GM21786 (cell line): ENCODE data around the gene ZNF283.
"Not testable (repeated sequence)": the region's sequence is repeated elsewhere in the genome, so short reads cannot be mapped to it uniquely, and the experiment has no call there.

Experiments used
- ATAC-seq: cut with Tn5 transposase; IDR thresholded peaks from one replicate; pipeline ENCODE4 v1.9.1; 2021; ENCODE audit not compliant: unreplicated experiment

The ZNF283 gene

DNA sequence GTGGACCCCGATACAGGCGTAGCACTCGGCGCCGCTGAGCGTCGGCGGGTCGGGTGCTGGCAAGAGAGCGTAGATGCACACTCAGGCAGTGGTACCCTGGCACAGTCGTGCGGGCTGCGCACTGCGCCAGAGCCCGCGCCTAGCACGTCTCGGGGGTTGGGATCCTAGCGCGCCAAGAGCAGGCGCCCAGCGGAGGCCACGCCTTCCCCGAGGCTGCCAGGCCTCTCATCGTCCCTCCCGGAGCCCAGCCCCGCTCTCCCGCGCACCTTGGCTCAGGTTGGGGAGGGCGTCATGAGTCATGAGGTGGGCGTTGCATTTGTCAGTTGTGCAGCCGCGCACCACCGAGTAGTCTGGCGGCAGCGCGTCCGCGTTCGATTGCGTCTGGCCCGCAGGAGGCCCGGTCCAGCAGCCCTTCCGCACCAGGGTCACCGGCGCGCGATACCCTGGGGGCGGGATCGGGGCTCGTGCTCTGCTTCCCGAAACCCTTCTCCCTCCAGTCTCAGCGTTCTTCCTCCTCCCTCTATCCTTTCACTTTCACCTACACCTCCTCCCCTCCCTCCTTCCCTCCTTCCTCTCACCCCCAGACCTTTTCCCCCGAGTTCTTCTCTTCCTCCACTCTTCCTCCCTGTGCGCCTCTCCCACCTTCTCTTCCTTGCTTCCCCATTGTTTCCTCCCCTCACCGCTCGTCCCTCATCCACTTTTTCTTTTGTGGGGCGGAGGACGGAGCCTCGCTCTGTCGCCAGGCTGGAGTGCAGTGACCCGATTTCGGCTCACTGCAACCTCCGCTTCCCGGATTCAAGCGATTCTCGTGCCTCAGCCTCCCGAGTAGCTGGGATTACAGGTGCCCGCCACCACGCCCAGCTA lies 28.3 kb upstream of the ZNF283 start:
- ATAC-seq, result no peak

DNA sequence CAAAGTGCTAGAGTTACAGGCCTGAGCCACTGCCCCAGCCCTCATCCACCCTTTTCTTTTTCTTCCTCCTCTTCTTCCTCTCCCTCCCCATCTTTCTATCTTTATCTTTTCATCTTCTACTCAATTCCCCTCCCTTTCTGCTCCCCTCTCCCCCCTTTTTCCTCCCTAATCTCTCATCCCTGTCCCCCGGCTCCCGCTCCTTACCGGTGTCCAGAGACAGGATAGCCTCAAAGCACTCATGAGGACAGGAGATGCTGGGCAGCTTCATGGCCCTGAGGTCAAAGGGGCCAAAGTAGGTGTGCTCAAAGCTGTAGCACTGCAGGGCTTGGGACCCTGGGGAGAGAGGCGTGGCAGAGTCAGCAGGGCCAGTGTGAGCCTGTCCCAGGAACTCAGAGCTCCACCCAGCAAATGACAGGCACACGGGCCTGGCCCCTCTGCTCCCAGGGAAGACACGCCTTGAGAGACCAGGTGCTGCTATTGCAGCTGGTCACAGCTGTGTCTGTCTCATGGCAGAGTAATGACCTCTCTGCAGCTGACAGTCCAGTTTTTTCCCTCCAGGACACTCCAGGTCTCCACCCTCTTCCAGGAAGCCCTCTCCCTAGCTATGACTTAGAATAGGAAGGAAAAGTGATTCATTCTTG lies 27.5 kb upstream of the ZNF283 start:
- ATAC-seq, result no peak

DNA sequence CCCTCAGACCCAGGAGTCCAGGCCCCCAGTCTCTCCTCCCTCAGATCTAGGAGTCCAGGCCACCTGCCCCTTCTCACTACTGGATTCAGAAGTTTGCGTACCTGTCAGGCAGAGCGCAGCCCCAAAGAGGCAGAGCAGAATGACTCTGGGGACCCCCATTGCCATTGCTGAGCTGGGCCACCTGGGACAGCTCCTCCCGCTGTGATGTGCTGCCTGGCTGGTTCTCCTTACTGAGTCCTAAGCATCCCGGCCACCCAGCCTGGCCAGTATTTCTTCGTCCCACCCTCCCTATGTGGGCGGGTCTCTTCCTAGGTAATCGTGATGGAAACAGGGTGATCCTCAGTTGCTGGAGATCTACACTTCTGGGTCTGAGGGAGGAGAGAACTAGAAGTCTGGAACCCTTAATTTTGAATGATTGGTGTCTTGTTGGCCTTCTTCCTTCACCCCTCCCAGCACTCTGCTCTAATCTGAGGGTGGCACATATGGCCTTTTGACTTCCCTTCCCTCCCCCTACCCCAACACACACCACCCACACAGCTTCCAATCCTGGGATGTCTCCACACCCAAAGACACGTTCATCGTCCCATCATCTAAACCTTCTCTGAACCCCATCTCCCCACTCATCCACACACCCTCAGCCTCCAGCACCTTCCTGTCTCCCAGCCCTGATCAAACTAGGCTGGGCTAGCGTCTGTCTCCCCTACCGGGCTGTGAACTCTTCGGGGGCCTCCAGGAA lies 24.7 kb upstream of the ZNF283 start, which contains the start of gene LYPD5:
LYPD5 (minus strand) TSS at position 232 of the 736 bp plus-strand sequence; CDS start at position 165, 67 bp downstream.
- ATAC-seq, result no peak

DNA sequence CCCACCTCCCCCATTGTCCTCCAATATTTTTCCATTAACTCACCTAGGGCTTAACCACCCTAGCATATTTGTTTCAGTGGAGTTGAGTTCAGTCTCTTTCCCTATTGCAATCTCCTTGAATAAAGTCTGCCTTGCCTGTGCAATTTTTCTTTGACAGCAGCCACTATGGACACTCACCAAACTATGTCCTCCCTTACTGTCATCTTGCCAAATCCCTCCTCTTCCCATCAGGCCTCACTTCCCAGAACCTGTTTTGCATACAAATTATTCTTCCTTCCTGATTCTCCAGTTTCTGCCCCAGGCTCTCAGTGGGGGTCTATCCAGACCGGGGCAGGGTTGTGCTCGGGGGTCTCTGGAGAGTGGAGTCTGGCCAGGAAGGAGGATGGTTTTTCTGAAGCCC lies 22.7 kb upstream of the ZNF283 start:
- ATAC-seq, result no peak

DNA sequence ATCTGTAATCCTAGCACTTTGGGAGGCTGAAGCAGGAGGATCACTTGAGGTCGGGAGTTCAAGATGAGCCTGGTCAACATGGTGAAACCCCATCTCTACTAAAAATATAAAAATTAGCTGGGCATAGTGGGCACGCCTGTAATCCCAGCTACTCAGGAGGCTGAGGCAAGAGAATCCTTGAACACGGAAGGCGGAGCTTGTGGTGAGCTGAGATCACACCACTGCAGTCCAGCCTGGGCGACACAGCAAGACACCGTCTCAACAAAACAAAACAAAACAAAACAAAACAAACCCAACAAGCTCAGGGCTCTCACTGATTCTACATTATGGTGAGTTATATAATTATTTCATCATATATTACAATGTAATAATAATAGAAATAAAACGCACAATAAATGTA lies 20.7 kb upstream of the ZNF283 start:
- ATAC-seq, result not testable (repeated sequence)

DNA sequence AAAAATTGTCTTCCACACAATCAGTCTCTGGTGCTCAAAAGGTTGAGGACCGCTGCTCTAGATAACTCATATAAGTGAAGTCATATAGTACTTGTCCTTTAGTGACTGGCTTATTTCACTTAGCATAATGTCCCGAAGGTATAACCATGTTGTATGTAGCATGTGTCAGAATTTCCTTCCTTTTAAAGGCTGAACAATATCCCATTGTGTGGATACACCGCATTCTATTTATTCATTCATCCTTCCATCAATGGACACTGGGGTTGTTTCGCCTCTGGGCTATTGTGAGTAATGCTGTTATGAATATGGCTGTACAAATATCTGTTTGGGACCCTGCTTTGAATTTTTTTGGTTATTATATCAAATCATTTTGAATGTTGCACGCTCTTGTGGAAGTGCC lies 20.3 kb upstream of the ZNF283 start:
- no peak for ATAC-seq

DNA sequence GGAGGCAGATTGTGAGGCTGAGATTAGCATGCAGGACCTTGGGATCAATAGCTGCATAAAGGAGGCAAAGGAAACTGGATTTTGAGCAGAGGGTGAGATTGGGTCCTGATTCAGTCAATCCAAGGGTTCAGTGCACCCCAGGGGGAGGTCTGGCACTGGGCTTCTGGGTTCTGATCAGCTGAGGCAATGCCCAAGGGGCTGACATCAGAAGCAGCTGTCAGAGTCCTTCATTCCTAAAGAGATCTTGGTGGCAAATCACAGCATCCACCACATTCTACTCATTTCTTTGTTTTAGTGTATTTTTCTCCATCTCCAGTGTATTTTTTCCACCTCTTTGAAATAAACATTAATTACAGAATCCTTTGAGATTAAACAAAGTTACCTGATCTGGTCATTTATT lies 19.5 kb upstream of the ZNF283 start:
- ATAC-seq, result no peak

DNA sequence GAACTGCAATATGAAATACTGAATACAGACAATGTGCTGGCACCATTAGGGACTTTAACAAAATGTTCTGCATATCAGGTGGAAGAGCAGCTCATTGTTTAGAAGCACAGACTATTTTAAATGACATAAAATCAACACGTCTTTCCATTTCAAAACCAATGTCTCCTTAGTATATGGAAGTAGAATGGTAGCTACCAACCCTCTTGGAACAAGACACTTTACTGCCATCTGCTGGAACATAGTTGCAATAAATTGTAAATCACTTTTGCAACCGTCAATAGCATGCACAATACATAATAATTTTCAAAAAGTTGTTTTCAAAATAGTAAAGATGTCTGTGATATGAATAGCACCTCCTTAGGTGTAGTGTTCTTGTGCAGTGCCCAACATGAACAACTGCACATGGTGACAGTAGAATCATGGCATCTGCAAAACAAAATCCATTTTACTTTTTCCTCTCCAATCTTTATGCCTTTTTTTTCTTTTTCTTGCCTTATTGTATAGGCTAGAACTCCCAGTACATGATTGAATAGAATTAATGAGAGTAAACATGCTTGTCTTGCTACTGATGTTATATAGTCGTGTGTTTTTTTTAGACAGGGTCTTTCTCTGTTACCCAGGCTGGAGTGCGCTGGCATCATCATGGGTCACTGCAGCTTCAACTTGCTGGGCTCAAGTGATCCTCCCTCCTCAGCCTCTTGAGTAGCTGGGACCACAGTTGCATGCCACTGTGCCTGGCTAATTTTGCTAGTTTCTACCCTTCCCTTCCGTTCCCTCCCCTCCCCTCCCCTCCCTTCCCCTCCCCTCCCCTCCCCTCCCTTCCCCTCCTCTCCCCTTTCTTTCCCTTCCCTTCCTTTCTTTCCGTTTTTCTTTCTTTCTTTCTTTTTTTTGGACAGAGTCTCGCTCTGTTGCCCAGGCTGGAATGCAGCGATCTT lies 17.1 kb upstream of the ZNF283 start:
- ATAC-seq, result no peak

DNA sequence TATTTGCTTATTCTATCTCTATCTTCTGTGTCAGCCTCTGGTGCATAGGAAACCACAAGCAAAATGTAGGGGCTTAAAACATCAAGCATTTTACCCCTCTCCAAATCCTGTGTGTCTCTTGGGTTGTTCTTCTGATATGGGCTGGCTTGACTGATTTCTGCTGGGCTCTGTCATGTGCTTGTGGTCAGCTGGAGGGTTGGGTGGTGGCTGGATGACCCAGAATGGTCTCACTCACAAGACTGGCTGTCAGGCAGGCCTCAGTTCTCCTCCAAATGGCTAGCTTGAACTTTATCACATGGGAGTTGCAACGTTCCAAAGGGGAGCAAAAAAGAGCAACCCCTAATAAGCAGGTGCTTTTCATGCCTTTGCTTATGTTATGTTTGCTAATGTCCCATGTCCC lies 15.3 kb upstream of the ZNF283 start:
- no peak for ATAC-seq

DNA sequence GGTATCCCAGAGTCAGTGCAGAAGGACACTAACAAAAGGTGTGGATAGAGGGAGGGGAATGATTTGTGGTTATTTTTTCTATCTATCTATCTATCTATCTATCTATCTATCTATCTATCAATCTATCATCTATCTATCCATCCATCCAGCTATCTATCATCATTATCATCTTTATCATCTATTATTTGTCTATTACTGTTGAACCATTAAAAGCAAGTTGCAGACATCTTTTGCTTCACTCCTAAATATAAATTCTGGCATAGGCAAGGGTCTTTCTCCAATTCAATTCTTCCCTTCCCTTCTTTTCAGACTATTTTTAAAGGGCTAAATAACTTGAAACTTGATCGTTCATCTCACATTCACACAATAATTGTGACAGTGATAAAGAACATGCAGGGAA lies 14.9 kb upstream of the ZNF283 start:
- ATAC-seq, result no peak

DNA sequence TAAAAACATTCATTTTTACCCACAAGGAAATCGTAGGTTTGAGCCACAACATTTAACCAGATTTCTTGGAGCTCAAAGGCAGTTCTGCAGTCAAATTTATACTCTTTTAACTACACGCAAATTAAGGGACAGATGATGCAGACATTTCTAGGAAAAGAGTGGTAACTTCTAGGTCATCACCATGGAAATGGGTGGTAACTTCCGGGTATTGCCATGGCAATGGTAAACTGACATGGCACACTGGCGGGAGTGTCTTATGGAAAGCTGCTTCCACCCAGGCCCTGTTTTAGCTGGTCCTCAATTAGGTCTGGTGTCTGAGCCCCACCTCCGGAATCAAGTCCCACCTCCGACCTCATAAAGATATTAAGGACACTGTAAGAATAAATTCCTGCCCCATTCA lies 14.4 kb upstream of the ZNF283 start:
- ATAC-seq, result no peak

DNA sequence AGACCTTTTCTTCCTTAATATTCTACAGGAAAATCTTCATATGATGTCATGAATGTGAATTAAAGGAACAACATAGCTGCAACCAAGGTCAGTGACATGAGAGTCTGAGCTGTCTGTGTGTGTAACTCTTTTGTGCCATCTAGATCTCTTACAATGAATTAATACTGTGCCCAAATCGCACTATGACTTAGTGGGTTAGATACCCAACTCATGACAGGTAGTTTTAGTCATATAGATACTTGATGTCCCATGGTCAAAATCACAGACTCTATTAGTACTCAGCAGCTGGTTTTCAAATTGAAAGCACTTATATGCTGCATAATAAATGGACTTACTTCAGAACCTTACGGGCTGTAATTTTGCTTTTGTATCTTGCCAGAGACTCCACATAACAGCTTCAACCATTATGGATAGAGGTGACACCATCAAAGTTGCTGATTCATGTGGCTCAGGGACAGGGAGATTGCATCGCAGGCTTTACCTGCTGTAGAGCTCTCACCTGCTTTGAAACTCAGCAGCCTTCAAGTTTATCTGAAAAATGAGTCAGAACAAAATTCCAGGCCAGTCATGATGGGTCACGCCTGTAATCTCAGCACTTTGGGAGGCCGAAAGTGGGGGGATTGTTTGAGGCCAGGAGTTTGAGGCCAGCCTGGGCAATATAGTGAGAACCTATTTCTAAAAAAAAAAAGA lies 12.3 kb upstream of the ZNF283 start:
- no peak for ATAC-seq

DNA sequence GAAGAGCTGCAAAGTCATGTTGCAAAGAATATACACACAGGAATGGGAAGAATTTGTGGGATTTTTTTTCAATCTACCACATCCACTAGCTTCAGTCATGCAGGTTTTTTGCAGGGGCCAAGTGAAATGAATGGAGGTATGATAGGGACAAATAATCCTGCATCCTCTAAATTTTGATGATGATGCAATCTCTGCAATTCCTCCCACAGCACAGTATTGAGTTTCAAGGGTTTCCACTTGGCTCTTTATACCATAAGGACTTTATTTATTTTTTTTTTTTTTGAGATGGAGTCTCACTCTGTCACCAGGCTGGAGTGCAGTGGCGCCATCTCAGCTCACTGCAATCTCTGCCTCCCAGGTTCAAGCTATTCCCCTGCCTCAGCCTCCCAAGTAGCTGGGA lies 9.7 kb upstream of the ZNF283 start:
- not testable (repeated sequence) for ATAC-seq

DNA sequence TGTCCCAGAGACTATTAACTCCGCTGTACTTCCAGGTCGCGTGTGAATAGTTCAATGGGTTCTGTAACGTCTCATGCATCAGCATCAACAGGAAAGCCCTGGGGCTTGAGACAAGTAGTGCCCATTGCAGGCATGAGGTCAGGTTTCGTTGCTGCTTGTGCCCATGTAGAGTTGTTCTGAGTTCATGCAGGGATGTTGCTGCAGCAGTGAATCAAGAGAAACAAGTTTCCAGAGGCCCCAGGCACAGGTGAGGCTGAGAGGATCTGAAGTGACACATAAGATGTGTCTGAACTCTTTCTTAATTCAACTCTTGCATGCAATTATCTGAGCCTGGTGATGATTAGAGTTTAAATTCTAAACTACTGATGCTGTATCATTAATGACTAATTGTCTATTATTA lies 8.6 kb upstream of the ZNF283 start:
- no peak for ATAC-seq

DNA sequence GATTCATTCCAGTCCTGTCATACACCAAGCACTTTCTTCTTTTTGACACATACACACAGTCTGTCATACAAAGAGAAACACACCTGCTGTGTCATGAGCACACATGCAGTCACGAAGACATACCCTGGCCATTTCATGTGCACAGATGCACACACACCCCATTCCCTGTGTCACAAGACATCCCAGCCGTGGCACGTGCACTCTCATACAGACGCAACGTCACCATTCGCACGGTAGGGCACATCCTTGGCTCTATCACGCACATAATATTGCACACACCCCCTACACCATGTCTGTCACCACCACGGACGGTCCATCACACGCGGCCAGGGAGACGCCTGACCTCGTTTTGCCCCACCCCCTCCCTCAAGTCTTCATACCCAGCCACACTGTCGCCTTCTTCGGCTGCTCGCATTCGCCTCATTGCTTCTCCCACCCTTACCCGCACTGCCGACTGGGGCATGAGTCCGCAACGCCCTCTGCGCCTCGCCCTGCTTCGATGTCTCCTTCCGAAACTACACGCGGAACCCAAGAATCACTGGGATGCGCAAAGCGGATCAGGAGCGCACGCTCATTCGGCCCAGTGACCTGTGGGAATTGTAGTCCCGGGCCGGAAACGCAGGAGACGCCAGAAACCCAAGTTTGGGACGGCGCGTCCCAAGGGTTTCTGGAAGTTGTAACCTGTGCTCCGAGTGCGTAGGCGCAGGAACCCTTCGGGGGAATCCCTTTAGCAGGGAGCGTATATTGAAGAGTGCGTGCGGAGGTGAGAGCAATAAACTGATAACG lies 6.8 kb upstream of the ZNF283 start:
- no peak for ATAC-seq

DNA sequence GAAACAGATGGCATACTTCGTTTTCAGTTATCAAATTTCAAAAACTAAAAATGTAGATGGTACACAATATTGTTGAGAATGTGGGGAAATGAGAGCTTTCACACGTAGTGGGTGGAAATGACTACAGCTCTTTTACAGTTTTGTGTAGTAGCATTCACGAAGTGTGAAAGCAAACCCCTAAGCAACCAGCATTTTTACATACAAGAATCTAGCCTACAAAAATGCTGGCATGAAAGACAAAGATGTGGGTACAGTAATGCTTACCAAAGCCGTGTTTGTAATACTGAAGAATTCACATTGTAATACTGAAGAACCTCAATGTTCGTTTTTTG lies 6.3 kb upstream of the ZNF283 start:
- no peak for ATAC-seq

DNA sequence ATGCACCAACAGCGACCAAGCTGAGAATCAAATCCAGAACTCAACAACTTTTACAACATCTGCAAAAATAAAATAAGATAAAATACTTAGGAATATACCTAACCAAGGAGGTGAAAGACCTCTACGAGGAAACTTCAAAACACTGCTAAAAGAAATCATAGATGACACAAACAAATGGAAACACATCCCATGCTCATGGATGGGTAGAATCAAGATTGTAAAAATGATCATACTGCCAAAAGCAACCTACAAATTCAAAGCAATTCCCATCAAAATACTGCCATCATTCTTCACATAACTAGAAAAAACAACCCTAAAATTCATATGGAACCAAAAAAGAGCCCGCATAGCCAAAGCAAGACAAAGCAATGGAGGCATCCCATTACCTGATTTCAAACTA lies 3.3 kb upstream of the ZNF283 start:
- ATAC-seq, result not testable (repeated sequence)

DNA sequence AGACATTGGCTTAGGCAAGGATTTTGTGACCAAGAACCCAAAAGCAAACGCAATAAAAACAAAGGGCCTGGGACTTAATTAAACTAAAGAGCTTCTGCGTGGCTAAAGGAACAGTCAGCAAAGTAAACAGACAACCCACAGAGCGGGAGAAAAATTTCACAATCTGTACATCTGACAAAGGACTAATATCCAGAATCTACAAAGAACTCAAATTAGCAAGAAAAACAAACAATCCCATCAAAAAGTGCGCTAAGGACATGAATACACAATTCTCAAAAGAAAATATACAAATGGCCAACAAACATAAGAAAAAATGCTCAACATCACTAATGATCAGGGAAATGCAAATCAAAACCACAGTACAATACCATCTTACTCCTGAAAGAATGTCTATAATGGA lies 2.5 kb upstream of the ZNF283 start:
- not testable (repeated sequence) for ATAC-seq

DNA sequence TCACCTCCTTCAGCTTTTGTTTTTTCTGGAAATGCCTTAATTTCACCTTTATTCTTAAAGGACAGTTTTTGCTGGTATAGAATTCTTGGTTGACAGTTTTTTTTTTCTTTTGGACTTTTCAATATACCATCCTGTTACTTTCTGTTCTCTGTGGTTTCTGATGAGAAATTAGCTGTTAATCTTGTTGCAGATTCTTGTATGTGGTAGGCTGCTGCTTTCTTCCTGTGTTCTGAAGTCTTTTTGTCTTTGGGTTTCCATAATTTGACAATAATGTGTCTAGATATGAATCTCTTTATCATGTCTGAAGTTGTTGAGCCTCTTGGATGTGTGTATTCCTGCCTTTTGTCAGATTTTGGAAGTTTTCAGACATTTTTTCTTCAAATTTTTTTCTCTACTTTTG lies 12.0 kb downstream of the ZNF283 start:
- no peak for ATAC-seq

DNA sequence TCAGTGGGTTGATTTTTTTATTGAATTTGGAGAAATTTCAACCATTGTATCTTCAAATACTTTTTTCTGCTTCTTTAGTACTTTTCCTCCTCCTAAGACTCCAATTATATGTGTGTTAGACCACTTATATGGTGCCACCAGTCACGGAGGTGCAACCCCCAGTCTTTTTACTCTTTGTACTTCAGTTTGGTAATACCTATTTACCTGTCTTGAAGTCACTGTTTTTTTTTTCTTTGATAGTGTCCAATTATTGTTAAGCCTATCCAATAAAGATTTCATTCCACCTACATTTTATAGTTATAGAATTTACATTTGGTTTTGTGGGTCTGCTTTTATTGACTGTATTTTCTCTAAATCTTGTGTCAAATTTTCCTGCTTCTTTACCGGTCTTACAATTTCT lies 14.9 kb downstream of the ZNF283 start:
- ATAC-seq, result no peak
